H1 (cell line): ENCODE results near the gene FGF5. TPM values are rescaled to one million over a fixed set of nuclear protein-coding genes. Genes with fewer than 3 reads are reported as not detected.

Source experiments
- CTCF ChIA-PET: fragments of 300-600 bp; sonication (Branson Sonifier 250); formaldehyde crosslinking; loops from one replicate; lab custom pipeline; 2021; ENCODE audit not compliant: partially characterized antibody; lab: Charles Lee
- POLR2A ChIA-PET: fragments of 300-600 bp; sonication (Branson Sonifier 250); formaldehyde crosslinking; loops from one replicate; lab custom pipeline; 2021; ENCODE audit warnings: inconsistent platforms; ENCODE audit not compliant: partially characterized antibody; lab: Charles Lee
- DNase-seq, 2 experiments: peaks; one replicate each; pipeline versions ENCODE4 v3.0.0 to v3.0.0-alpha.2; 2010 to 2022; ENCODE audit warnings: low spot score in 2 of 2, low read depth in 1 of 2, mixed read lengths in 1 of 2
- FAIRE-seq: peaks from 2 replicates; lab custom pipeline; 2011; peaks lifted over from hg19 to GRCh38; lab: Jason Lieb, UNC
- H2AFZ ChIP-seq: 2 replicates; pipeline ENCODE4 v1.8.1; 2012; ENCODE audit warnings: low read length, inconsistent platforms
- H2AK5ac ChIP-seq: 2 replicates; pipeline ENCODE4 v1.6.1; 2013; ENCODE audit warnings: low read depth, low read length
- H2BK120ac ChIP-seq: replicated peaks from 2 replicates; pipeline ENCODE3; 2013; ENCODE audit warnings: low read depth, low read length, inconsistent platforms
- H2BK12ac ChIP-seq: 2 replicates; pipeline ENCODE4 v1.6.1; 2013; ENCODE audit warnings: low read depth, low read length
- H2BK15ac ChIP-seq: 2 replicates; pipeline ENCODE4 v1.6.1; 2013; ENCODE audit warnings: low read length
- H2BK20ac ChIP-seq: 2 replicates; pipeline ENCODE4 v1.6.1; 2013; ENCODE audit warnings: low read length
- H2BK5ac ChIP-seq: 2 replicates; pipeline ENCODE4 v1.6.1; 2013; ENCODE audit warnings: low read depth, low read length
- H3K14ac ChIP-seq: 2 replicates; pipeline ENCODE4 v1.6.1; 2013; ENCODE audit warnings: inconsistent platforms; ENCODE audit not compliant: insufficient read length
- H3K18ac ChIP-seq: 2 replicates; pipeline ENCODE4 v1.6.1; 2013; ENCODE audit warnings: low read length; ENCODE audit errors: extremely low read depth
- H3K23ac ChIP-seq: 2 replicates; pipeline ENCODE4 v1.6.1; 2013; ENCODE audit warnings: inconsistent platforms; ENCODE audit not compliant: insufficient read length
- H3K23me2 ChIP-seq: 2 replicates; pipeline ENCODE4 v1.6.1; 2013; ENCODE audit warnings: low read depth, low read length
- H3K27ac ChIP-seq: 2 replicates; pipeline ENCODE4 v1.6.1; 2011; ENCODE audit warnings: low read depth, low read length, inconsistent platforms
- H3K27me3 ChIP-seq, 4 experiments: replicated peaks in 1 of 4; 1 replicate in 1 of 4; 2 replicates in 3 of 4; pipeline versions ENCODE4 v1.6.1 to v1.8.1; 2011 to 2013; ENCODE audit warnings: low read length in 3 of 4, mild to moderate bottlenecking in 3 of 4, inconsistent platforms in 2 of 4, mixed read lengths in 2 of 4, moderate library complexity in 1 of 4; ENCODE audit not compliant: control insufficient read depth in 3 of 4, insufficient read depth in 3 of 4; ENCODE audit errors: extremely low read depth in 1 of 4
- H3K36me3 ChIP-seq, 4 experiments: 2 replicates each; pipeline versions ENCODE4 v1.6.1 to v1.8.1; 2011 to 2013; ENCODE audit warnings: mild to moderate bottlenecking in 4 of 4, low read length in 3 of 4, moderate library complexity in 2 of 4, control low read depth in 1 of 4, inconsistent platforms in 1 of 4; ENCODE audit not compliant: insufficient read depth in 4 of 4, control insufficient read depth in 2 of 4
- H3K4ac ChIP-seq: replicated peaks from 2 replicates; pipeline ENCODE3; 2013; ENCODE audit warnings: low read length, low read depth, mixed read lengths, inconsistent platforms; ENCODE audit not compliant: insufficient read length
- H3K4me1 ChIP-seq, 4 experiments: replicated peaks in 1 of 4; 1 replicate in 1 of 4; 2 replicates in 3 of 4; pipeline versions ENCODE4 v1.6.1 to v1.8.1; 2011 to 2013; ENCODE audit warnings: low read length in 3 of 4, inconsistent platforms in 2 of 4, mixed read lengths in 1 of 4; ENCODE audit not compliant: insufficient read depth in 4 of 4, control insufficient read depth in 3 of 4
- H3K4me2 ChIP-seq, 2 experiments: 2 replicates each; pipeline versions ENCODE4 v1.6.1 to v1.8.1; 2011 to 2013; ENCODE audit warnings: low read depth in 2 of 2, low read length in 2 of 2, control low read depth in 1 of 2, inconsistent platforms in 1 of 2, mild to moderate bottlenecking in 1 of 2; ENCODE audit not compliant: insufficient read depth in 1 of 2
- H3K4me3 ChIP-seq, 4 experiments: fragments of 200-600, 300-600 bp in 1 of 4; sonication (generic), shearing (Covaris generic), sonication (Bioruptor Twin) in 1 of 4; 2 replicates each; pipeline versions ENCODE4 v1.5.1 to v1.8.1; 2011 to 2016; ENCODE audit warnings: low read length in 4 of 4, low read depth in 3 of 4, control low read depth in 2 of 4, inconsistent platforms in 2 of 4, mild to moderate bottlenecking in 2 of 4, mixed read lengths in 1 of 4, moderate library complexity in 1 of 4; ENCODE audit not compliant: insufficient read depth in 2 of 4; ENCODE audit errors: extremely low read depth in 1 of 4
- H3K56ac ChIP-seq: replicated peaks from 2 replicates; pipeline ENCODE3; 2013; ENCODE audit warnings: low read depth, mild to moderate bottlenecking, mixed read lengths, low read length, inconsistent platforms; ENCODE audit not compliant: insufficient read length
- H3K79me1 ChIP-seq: 2 replicates; pipeline ENCODE4 v1.6.1; 2013; ENCODE audit warnings: low read depth, low read length, control low read depth
- H3K79me2 ChIP-seq, 2 experiments: 2 replicates each; pipeline versions ENCODE4 v1.6.1 to v1.8.1; 2012 to 2013; ENCODE audit warnings: low read length in 2 of 2, mild to moderate bottlenecking in 2 of 2, inconsistent platforms in 1 of 2; ENCODE audit not compliant: insufficient read depth in 2 of 2, control insufficient read depth in 1 of 2
- H3K9ac ChIP-seq, 4 experiments: replicated peaks in 1 of 4; 1 replicate in 1 of 4; 2 replicates in 3 of 4; pipeline versions ENCODE4 v1.6.1 to v1.8.1; 2011 to 2013; ENCODE audit warnings: low read depth in 3 of 4, low read length in 3 of 4, control low read depth in 2 of 4, mild to moderate bottlenecking in 2 of 4, moderate library complexity in 2 of 4, inconsistent platforms in 1 of 4; ENCODE audit errors: extremely low read depth in 1 of 4
- H3K9me3 ChIP-seq, 2 experiments: 2 replicates each; pipeline versions ENCODE4 v1.6.1 to v1.8.1; 2012 to 2013; ENCODE audit warnings: mild to moderate bottlenecking in 2 of 2, moderate library complexity in 2 of 2, control low read depth in 1 of 2, inconsistent platforms in 1 of 2, low read depth in 1 of 2, low read length in 1 of 2, mixed read lengths in 1 of 2; ENCODE audit not compliant: insufficient read depth in 2 of 2
- H4K20me1 ChIP-seq, 2 experiments: replicated peaks in 1 of 2; 2 replicates each; pipeline versions ENCODE3 to v1.8.1; 2011 to 2013; ENCODE audit warnings: inconsistent platforms in 2 of 2, low read length in 2 of 2, mild to moderate bottlenecking in 1 of 2; ENCODE audit not compliant: insufficient read depth in 2 of 2, control insufficient read depth in 1 of 2
- H4K5ac ChIP-seq: 2 replicates; pipeline ENCODE4 v1.6.1; 2013; ENCODE audit warnings: low read length, low read depth, mixed read lengths, inconsistent platforms; ENCODE audit not compliant: insufficient read length
- H4K8ac ChIP-seq: 2 replicates; pipeline ENCODE4 v1.8.0; 2013; ENCODE audit warnings: mild to moderate bottlenecking, moderate library complexity, low read length, inconsistent platforms; ENCODE audit not compliant: insufficient read depth; ENCODE audit errors: extremely low read depth
- H4K91ac ChIP-seq: replicated peaks from 2 replicates; pipeline ENCODE3; 2013; ENCODE audit warnings: low read length, mixed read lengths, inconsistent platforms; ENCODE audit not compliant: insufficient read length
- BACH1 ChIP-seq: IDR thresholded peaks from 2 replicates; pipeline ENCODE4 v1.6.1; 2012; ENCODE audit warnings: low read length, improper control_type of control experiment
- WGBS, 2 experiments: shearing (Covaris generic) in 1 of 2; methylation state at CpG; one replicate each; pipeline versions ENCODE4 v1.1.6 to v1.1.7; 2013 to 2015; ENCODE audit warnings: low lambda C conversion rate in 2 of 2, mixed read lengths in 2 of 2, inconsistent platforms in 1 of 2, low coverage in 1 of 2, missing lambda C conversion rate in 1 of 2; ENCODE audit not compliant: insufficient replicate concordance in 2 of 2, insufficient coverage in 1 of 2, insufficient read length in 1 of 2; ENCODE audit errors: extremely low coverage in 1 of 2, missing lambda C conversion rate in 1 of 2; 5-methylcytosine and 5-hydroxymethylcytosine counted together
- polyA plus RNA-seq, 7 experiments: library from polyadenylated mRNA; depleted of rRNA in 3 of 7; stranded (reverse) in 5 of 7; unstranded in 2 of 7; fragments of >200 nt in 5 of 7; fragments of 200-250 nt in 2 of 7; gene quantifications; 1 replicate in 5 of 7; 2 replicates in 1 of 7; 4 replicates in 1 of 7; pipeline versions ENCODE4 v1.2.1 to v1.2.3, GENCODE V29; 2011 to 2013; ENCODE audit warnings: missing spikeins in 2 of 7, mixed read lengths in 2 of 7
- total RNA-seq: library from RNA; stranded (reverse); fragmentation: NEBNext Ultra II Directional; extraction: Animal tissue kit (Norgen Biotek cat#: 25700); gene quantifications from 2 replicates; pipeline ENCODE4 v1.2.1, GENCODE V29; 2021

FGF5 gene
- total and polyA plus RNA-seq, 2 of the 8 experiments (the other 6 are each of a cell fraction or from before 2014, with no cell fraction given): not detected

DNA sequence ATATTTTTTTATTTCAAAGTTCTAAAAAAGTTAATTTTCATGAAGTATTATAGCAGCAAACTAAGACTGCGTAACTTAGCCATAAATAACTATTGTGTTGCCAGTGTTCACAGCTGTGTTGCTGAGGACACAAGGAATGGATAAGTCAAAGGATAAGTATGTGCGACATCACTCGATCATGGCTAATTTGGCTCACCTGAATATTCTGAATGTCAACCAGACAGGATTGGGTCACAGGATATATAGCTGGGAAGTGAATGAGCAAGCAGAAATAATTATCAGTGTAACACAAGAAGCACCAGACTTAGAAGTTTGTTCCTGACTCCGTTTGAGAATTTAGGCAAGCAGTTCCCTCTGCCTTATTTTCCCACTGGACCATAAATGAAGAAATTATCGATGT, 35.3 kb upstream of the FGF5 start:
- no peaks in the 10 kb centered on the region for H3K4me1 ChIP-seq
- CTCF ChIA-PET: interaction anchor here (6.7 kb wide), 1 partner anchor 10 kb away, joined by 34 read pairs; no protein-coding TSS in a partner anchor
- H3K79me2 ChIP-seq: no peaks in the 10 kb centered on the region
- no peak overlapping the region for H2BK5ac ChIP-seq
- H2AFZ ChIP-seq: no peak overlapping the region
- H3K56ac ChIP-seq: no peak overlapping the region
- WGBS, 2 experiments: 90% methylated on average over 5 of the region's 5 CpGs; no CpG with 5 or more reads in 1 of the 2 experiments
- H3K23ac ChIP-seq: no peak overlapping the region
- no peaks in the 10 kb centered on the region for H3K79me1 ChIP-seq
- H3K9ac ChIP-seq: no peak overlapping the region
- H3K4me2 ChIP-seq: no peak overlapping the region
- no peaks in the 10 kb centered on the region for H4K20me1 ChIP-seq
- no peaks in the 10 kb centered on the region for H3K9me3 ChIP-seq
- no peak for TF ChIP-seq BACH1
- H3K23me2 ChIP-seq: no peaks in the 10 kb centered on the region
- H4K8ac ChIP-seq: no peak overlapping the region
- POLR2A ChIA-PET: no interaction called here
- H3K27ac ChIP-seq: no peak overlapping the region
- no peaks in the 10 kb centered on the region for H3K36me3 ChIP-seq
- H2BK20ac ChIP-seq: no peak overlapping the region
- no peak overlapping the region for H2BK120ac ChIP-seq
- no peak overlapping the region for H3K4me3 ChIP-seq
- no peak overlapping the region for H2BK15ac ChIP-seq
- FAIRE-seq: no peak
- no peak overlapping the region for H4K91ac ChIP-seq
- DNase-seq: no peak
- no peak overlapping the region for H2AK5ac ChIP-seq
- H3K4ac ChIP-seq: no peak overlapping the region
- H4K5ac ChIP-seq: no peak overlapping the region
- no peaks in the 10 kb centered on the region for H3K27me3 ChIP-seq
- no peak overlapping the region for H3K18ac ChIP-seq
- no peak overlapping the region for H3K14ac ChIP-seq
- no peak overlapping the region for H2BK12ac ChIP-seq
